ENCODE results near the gene DDX10.

GRCh38 chr11:108852701-108853100, 187.8 kb downstream of the DDX10 start:
- TF ChIP-seq CTCF (optimal IDR thresholded peaks at IDR 0.05 in 1 of 3, IDR thresholded peaks at IDR 0.05 in 1 of 3, conservative IDR thresholded peaks at IDR 0.05 in 1 of 3; ENCODE audit: extremely low read depth in 1 of 3, insufficient read depth in 2 of 3, low read length in 3 of 3) (no peak), EZH2 (IDR thresholded peaks at IDR 0.05; ENCODE audit: low read length) (no peak)
